Fibroblast of lung (primary cell): ENCODE results near the gene ATG4B. TPM values are rescaled to one million over a fixed set of nuclear protein-coding genes. Genes with fewer than 3 reads are reported as not detected.

ENCODE experiments used
- DNase-seq, 2 donors: peaks; one replicate each; pipeline versions ENCODE4 v3.0.0 to v3.0.0-alpha.2; 2010; ENCODE audit warnings: low read depth in 2 of 2
- H2AFZ ChIP-seq: 2 replicates; pipeline ENCODE4 v1.5.1; 2012; ENCODE audit warnings: low read length, control low read depth, inconsistent platforms
- H3K27ac ChIP-seq: 2 replicates; pipeline ENCODE4 v1.5.1; 2011; ENCODE audit warnings: low read length, control low read depth; ENCODE audit not compliant: insufficient read depth
- H3K27me3 ChIP-seq: 2 replicates; pipeline ENCODE4 v1.5.1; 2011; ENCODE audit warnings: mild to moderate bottlenecking, low read length; ENCODE audit not compliant: control insufficient read depth, insufficient read depth
- H3K36me3 ChIP-seq: 2 replicates; pipeline ENCODE4 v1.5.1; 2011; ENCODE audit warnings: low read length; ENCODE audit not compliant: control insufficient read depth, insufficient read depth
- H3K4me1 ChIP-seq: 2 replicates; pipeline ENCODE4 v1.5.1; 2011; ENCODE audit warnings: low read length; ENCODE audit not compliant: control insufficient read depth, insufficient read depth; ENCODE audit errors: extremely low read depth
- H3K4me2 ChIP-seq: 2 replicates; pipeline ENCODE4 v1.5.1; 2011; ENCODE audit warnings: low read length, control low read depth; ENCODE audit not compliant: insufficient read depth; ENCODE audit errors: extremely low read depth
- H3K4me3 ChIP-seq, 4 experiments: fragments of 200-600 bp in 1 of 4; sonication (generic) in 1 of 4; replicated peaks in 1 of 4; 2 replicates each; pipeline ENCODE4 v1.5.1; 2011 to 2016; ENCODE audit warnings: low read length in 4 of 4, low read depth in 3 of 4, mild to moderate bottlenecking in 3 of 4, control low read depth in 2 of 4, inconsistent platforms in 1 of 4, mixed read lengths in 1 of 4; ENCODE audit not compliant: insufficient read depth in 1 of 4; ENCODE audit errors: control extremely low read depth in 1 of 4
- H3K79me2 ChIP-seq: 2 replicates; pipeline ENCODE4 v1.5.1; 2012; ENCODE audit warnings: mild to moderate bottlenecking, low read length, inconsistent platforms; ENCODE audit not compliant: control insufficient read depth, insufficient read depth
- H3K9ac ChIP-seq: 2 replicates; pipeline ENCODE4 v1.5.1; 2011; ENCODE audit warnings: mild to moderate bottlenecking, low read length, control low read depth; ENCODE audit not compliant: insufficient read depth
- H3K9me3 ChIP-seq: 2 replicates; pipeline ENCODE4 v1.5.1; 2012; ENCODE audit warnings: low read depth, low read length; ENCODE audit not compliant: control insufficient read depth, insufficient read depth
- H4K20me1 ChIP-seq: 2 replicates; pipeline ENCODE4 v1.5.1; 2011; ENCODE audit warnings: low read length; ENCODE audit not compliant: control insufficient read depth, insufficient read depth; ENCODE audit errors: extremely low read depth
- EZH2 ChIP-seq: IDR thresholded peaks from 2 replicates; pipeline ENCODE4 v1.5.1; 2012; ENCODE audit warnings: low read length, control low read depth, mild to moderate bottlenecking; ENCODE audit errors: missing control alignments
- polyA plus RNA-seq, 2 donors: library from polyadenylated mRNA; depleted of rRNA in 1 of 2; stranded (reverse) in 1 of 2; unstranded in 1 of 2; fragments of >200 nt; gene quantifications; 2 replicates each; pipeline ENCODE4 v1.2.1, GENCODE V29; 2011 to 2012; ENCODE audit warnings: missing spikeins in 1 of 2
- total RNA-seq: library from RNA; depleted of rRNA; stranded (reverse); fragments of >200 nt; gene quantifications from 2 replicates; pipeline ENCODE4 v1.2.1, GENCODE V29; 2014
- TF ChIP-seq, protein P1 (sequence below), 2 donors: IDR thresholded peaks in 1 of 2; conservative IDR thresholded peaks in 1 of 2; 1 replicate in 1 of 2; 2 replicates in 1 of 2; pipeline ENCODE4 v1.5.1; 2011 to 2012; ENCODE audit warnings: low read length in 2 of 2, control low read depth in 1 of 2, inconsistent platforms in 1 of 2, low read depth in 1 of 2, mild to moderate bottlenecking in 1 of 2

ATG4B gene
- total and polyA plus RNA-seq, 2 donors (not counting 1 experiment from before 2014, with no cell fraction given): 45.1 to 76.2 TPM

DNA sequence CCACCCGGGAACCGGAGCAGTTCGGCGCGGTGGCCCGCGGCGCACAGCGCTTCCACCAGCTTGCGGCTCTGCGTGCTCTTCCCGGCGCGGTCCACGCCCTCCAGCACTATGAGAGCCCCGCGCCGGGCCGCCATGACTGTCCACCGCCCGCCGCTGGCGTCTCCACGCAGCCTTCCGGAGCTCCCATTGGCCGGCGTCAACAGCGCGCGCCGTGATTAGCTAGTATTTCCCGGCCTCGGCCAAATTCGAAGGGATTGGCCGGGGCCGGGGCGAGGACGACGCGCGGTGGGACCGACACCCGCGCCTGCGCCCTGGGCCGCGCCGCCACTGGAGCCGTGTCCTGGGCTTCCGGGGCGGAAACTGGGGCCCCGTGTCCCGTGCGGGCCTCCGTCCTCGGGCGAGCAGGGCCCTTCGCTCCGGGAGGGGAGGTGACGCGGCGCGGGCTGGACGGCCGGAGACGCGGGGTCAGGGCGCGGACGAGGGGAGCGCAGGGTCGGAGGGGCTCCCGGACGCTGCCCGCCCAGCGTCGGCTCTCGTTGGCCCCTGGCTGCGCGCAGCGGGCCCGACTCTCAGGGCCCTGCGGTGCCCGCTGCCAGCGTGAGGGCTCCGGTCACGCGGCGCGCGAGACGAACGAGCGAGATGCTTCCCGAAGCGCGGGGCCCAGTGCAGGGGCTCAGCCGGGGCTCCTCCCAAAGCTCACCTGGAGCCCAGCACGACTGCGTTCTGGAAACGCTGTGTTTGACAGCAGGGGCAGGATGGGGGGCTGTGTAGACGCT, 49.3 kb downstream of the ATG4B start, which contains the start of gene DTYMK:
TSS of gene DTYMK (minus strand) at position 166 of the 776 bp plus-strand sequence. CDS start at position 134, 32 bp downstream.
- Histone ChIP-seq H3K9me3 (no peaks in the 10 kb centered on the region), H3K79me2 (peaks cover 41% of the 10 kb centered on the region)
- TF ChIP-seq, protein P1, sequence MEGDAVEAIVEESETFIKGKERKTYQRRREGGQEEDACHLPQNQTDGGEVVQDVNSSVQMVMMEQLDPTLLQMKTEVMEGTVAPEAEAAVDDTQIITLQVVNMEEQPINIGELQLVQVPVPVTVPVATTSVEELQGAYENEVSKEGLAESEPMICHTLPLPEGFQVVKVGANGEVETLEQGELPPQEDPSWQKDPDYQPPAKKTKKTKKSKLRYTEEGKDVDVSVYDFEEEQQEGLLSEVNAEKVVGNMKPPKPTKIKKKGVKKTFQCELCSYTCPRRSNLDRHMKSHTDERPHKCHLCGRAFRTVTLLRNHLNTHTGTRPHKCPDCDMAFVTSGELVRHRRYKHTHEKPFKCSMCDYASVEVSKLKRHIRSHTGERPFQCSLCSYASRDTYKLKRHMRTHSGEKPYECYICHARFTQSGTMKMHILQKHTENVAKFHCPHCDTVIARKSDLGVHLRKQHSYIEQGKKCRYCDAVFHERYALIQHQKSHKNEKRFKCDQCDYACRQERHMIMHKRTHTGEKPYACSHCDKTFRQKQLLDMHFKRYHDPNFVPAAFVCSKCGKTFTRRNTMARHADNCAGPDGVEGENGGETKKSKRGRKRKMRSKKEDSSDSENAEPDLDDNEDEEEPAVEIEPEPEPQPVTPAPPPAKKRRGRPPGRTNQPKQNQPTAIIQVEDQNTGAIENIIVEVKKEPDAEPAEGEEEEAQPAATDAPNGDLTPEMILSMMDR (conservative IDR thresholded peaks at IDR 0.05 in 1 of 2, IDR thresholded peaks at IDR 0.05 in 1 of 2; ENCODE audit: low read depth in 1 of 2, low read length in 2 of 2): no peak
- no peak for TF ChIP-seq EZH2

DNA sequence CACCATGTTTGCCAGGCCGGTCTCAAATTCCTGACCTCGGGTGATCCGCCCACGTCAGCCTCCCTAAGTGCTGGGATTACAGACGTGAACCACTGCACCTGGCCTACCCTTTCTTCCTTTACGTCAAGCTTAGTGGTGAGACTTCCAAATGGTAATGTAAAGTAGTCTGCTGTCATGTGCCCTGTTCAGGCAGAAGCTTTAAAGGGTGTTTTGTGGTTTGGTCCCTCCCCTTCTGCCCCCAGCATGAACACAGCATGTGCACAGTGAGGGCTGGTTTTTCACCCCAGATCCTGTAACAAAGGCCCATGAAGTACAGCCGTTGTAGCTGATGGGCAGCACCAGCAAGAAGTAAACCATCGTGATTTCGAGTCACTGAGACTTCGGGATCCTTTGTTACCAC, 51.8 kb downstream of the ATG4B start:
- Histone ChIP-seq H3K9ac (no peak overlapping the region), H3K79me2 (peaks cover 35% of the 10 kb centered on the region), H3K27me3 (no peaks in the 10 kb centered on the region), H3K27ac (no peak overlapping the region), H3K4me3 (no peak overlapping the region), H3K4me2 (no peak overlapping the region), H3K9me3 (no peaks in the 10 kb centered on the region), H3K36me3 (peaks cover 12% of the 10 kb centered on the region), H4K20me1 (no peaks in the 10 kb centered on the region), H3K4me1 (peaks cover 7% of the 10 kb centered on the region), H2AFZ (no peak overlapping the region)
- TF ChIP-seq EZH2: no peak
- TF ChIP-seq, protein P1 (conservative IDR thresholded peaks at IDR 0.05 in 1 of 2, IDR thresholded peaks at IDR 0.05 in 1 of 2; ENCODE audit: low read depth in 1 of 2, low read length in 2 of 2): no peak
- no peak for DNase-seq

More for the DNA sequence above, 49.3 kb downstream of the ATG4B start, which contains the start of gene DTYMK:
- no peaks in the 10 kb centered on the region for H4K20me1 ChIP-seq
- H3K4me3 ChIP-seq: peak within 1 kb of the TSS; percentile 94 to 98 (median 96)
- H3K27me3 ChIP-seq: no peaks in the 10 kb centered on the region
- H3K9ac ChIP-seq: peak within 1 kb of the TSS; percentile 94
- H2AFZ ChIP-seq: peak within 1 kb of the TSS; percentile 72
- H3K36me3 ChIP-seq: peaks cover 10% of the 10 kb centered on the region
- H3K27ac ChIP-seq: peak within 1 kb of the TSS; percentile 98
- peak within 1 kb of the TSS; percentile 96 for H3K4me2 ChIP-seq
- peaks cover 3% of the 10 kb centered on the region for H3K4me1 ChIP-seq
- peak; percentile 94 for DNase-seq

DNA sequence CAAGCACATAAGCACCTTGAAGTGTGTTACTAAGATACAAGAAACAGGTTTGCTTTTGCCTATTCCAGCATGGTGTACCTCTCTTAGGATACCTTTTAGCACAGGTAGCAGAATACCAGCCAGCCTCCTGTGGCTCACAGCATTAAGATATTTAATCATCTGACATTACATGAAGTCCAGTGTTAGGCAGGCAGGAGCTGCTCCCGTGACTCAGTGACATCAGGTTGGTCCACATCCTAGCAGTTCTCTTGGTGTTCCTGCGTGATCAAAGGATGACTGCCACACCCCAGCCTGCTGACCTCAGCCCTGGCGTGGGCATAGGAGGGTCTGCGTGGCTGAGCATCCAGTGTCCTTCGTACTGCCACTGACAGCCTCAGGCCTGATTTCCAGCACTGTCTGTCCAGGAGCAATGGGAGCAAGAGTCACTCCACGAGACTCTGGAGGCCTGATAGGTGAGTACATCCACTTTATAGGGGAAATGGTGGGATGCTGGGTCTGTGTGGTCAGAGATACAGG, 52.8 kb downstream of the ATG4B start:
- Histone ChIP-seq H3K4me1 (peaks cover 7% of the 10 kb centered on the region), H3K79me2 (peaks cover 31% of the 10 kb centered on the region), H3K36me3 (peaks cover 13% of the 10 kb centered on the region), H3K9me3 (no peaks in the 10 kb centered on the region), H2AFZ (no peak overlapping the region), H3K4me3 (no peak overlapping the region), H4K20me1 (no peaks in the 10 kb centered on the region), H3K27ac (no peak overlapping the region), H3K27me3 (no peaks in the 10 kb centered on the region), H3K4me2 (no peak overlapping the region), H3K9ac (no peak overlapping the region)
- no peak for TF ChIP-seq EZH2
- TF ChIP-seq, protein P1 (conservative IDR thresholded peaks at IDR 0.05 in 1 of 2, IDR thresholded peaks at IDR 0.05 in 1 of 2; ENCODE audit: low read depth in 1 of 2, low read length in 2 of 2): no peak
- no peak for DNase-seq
